B cell (primary cell): ENCODE results near the gene PRTFDC1.

Experiments used
- CTCF ChIP-seq: fragments of 200-600 bp; IDR thresholded peaks from one replicate; pipeline ENCODE4 v1.8.0; 2022; ENCODE audit warnings: antibody characterized with exemption, mild to moderate bottlenecking
- EZH2 ChIP-seq: IDR thresholded peaks from 2 replicates; pipeline ENCODE4 v1.6.1; 2012; ENCODE audit warnings: borderline replicate concordance, low read depth, mild to moderate bottlenecking, moderate library complexity, low read length; ENCODE audit not compliant: insufficient read depth, poor library complexity, severe bottlenecking

GRCh38 chr10:24950439-24950838 is 2.0 kb downstream of the PRTFDC1 start:
- TF ChIP-seq CTCF (no peak), EZH2 (no peak)
